Activated CD8-positive, alpha-beta memory T cell treated with anti-CD3 and anti-CD28 coated beads for 4 hours (primary cell): ENCODE measurements around the gene NHP2.
"Not testable (repeated sequence)": the region's sequence is repeated elsewhere in the genome, so short reads cannot be mapped to it uniquely, and the experiment has no call there.

Source experiments
- DNase-seq, 2 donors: peaks; one replicate each; pipeline ENCODE4 v3.0.0-alpha.2; 2020; ENCODE audit warnings: low read depth in 2 of 2

Gene NHP2

GRCh38 chr5:178130576-178131445 lies 22.9 kb downstream of the NHP2 start, which contains the start of gene RMND5B:
Gene RMND5B (plus strand): TSS chr5:178131014. CDS start chr5:178138120, 7,106 bp downstream.
- peak; percentile 56 to 60 for DNase-seq

GRCh38 chr5:178130234-178130575 lies 23.5 kb downstream of the NHP2 start:
- not testable (repeated sequence) for DNase-seq

- no peak for DNase-seq
Observed at GRCh38 chr5:178129296-178129695, 24.4 kb downstream of the NHP2 start.

- not testable (repeated sequence) for DNase-seq
Observed at GRCh38 chr5:178127300-178128009, 26.2 kb downstream of the NHP2 start.

GRCh38 chr5:178126556-178126955 lies 27.1 kb downstream of the NHP2 start:
- no peak for DNase-seq

- no peak for DNase-seq
Observed at GRCh38 chr5:178125253-178125906, 28.3 kb downstream of the NHP2 start.

DNA sequence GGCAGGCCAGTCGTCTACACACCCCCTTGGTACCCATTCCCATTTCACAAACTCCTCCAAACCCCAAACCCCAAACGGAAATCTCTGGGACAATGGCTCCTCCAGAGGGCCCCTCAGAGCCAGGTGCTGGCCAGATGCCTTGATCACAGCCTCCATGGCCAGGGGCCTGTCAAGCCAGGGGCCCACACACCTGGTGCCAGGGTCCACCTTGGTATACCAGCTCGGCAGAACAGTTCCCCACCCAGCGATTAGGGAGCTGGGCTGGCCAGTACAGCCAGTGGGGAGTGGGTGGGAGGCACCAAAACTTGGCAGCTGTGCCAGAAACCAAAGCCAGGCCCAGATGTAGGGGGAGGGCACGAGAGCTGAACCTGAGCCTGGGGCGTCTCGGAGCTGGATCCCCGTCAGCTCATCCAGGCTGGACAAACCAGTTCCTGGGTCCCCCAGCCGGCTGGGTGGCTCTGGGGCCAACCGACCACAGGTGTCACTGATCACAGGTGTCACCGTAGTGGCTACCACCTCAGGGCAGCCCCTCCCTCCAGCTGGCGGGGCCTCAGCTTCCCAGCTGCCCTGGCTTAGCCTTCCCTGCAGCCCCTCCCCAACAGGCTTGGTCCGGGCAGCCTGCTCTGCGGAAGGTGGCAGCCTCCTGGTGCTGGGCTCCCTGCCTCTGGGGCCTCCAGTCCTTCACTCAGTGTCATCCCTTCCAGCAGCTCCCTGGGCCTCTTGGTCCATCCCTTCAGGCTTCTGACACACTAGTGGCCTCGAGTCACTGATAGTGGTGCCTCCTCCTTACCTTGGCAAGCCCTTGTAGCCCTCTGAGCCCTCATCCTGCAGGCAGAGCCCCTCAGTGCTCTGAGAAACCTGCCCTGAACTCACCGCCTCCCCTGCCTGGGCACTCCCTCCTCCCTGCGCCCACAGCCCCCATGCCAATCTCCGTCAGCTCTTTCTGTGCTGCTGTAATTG lies 29.4 kb downstream of the NHP2 start:
- no peak for DNase-seq

GRCh38 chr5:178123094-178123965 lies 30.4 kb downstream of the NHP2 start:
- no peak for DNase-seq

GRCh38 chr5:178122346-178122745 lies 31.3 kb downstream of the NHP2 start:
- no peak for DNase-seq

GRCh38 chr5:178121391-178122276 lies 32.1 kb downstream of the NHP2 start:
- DNase-seq: no peak

DNA sequence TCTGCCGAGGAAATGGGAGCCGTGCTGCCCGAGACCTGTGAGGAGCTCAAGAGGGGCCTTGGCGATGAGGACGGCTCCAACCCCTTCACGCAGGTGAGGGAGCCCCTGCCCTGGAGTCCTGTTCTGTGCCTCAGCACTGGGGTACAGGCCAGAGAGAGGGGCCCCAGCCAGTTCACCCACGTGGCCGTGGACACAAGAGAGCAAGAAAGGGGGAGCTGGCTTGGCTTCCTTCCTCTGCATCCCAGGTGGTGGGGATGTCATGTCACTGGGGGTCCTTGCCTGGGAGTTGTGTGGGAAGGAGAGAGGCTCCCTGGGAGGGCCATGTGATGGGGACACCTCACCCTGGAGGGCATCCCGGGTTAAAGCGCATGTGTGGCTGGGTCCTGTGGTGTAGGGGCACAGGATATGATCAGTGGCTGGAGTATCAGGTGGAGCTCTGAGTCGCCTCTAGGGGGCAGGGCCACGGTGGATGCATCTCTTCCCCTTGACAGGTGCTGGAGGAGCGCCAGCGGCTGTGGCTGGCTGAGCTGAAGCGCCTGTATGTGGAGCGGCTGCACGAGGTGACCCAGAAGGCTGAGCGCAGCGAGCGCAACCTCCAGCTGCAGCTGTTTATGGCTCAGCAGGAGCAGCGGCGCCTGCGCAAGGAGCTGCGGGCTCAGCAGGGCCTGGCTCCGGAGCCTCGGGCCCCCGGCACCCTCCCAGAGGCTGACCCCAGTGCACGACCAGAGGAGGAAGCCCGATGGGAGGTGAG lies 32.9 kb downstream of the NHP2 start:
- DNase-seq: peak; percentile 43 to 44

GRCh38 chr5:178119915-178120606 lies 33.6 kb downstream of the NHP2 start:
- no peak for DNase-seq

GRCh38 chr5:178117923-178118701 lies 35.6 kb downstream of the NHP2 start:
- no peak for DNase-seq

DNA sequence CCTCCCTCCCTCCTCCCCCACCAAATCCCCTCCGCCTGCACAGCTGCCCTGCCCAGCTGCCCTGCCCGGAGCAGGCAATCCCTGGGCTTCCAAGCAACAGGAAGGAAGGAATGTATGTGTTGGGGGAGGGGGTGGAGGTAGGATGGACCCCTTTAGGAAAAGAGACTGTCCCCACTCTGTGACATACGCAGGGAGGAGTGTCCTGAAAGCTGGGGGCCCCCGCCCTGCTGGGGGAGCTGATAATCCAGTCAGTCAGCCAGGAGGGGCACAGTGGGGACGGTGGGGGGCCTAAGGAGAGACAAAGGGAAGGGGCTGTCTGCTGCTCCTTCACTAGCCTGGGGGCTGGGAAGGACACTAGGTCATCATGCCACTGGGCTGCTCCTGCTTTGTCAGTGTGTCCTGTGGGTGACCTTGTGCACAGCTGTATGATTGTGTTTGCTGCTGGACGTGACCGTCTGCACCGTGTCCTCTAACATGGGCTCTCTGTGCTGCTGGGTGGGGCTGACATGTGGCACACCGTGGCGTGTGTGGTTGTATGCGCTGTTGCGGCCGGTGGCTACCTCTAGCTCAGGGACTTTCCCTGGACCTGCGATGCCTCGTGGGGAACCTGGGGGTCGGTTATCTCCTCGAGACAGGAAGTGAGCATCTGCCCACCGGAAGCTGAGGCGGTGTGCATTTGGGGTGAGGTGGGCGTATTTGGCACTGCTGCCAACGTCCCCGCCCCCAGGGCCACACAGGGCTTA lies 37.4 kb downstream of the NHP2 start:
- peak; percentile 73 to 80 for DNase-seq

DNA sequence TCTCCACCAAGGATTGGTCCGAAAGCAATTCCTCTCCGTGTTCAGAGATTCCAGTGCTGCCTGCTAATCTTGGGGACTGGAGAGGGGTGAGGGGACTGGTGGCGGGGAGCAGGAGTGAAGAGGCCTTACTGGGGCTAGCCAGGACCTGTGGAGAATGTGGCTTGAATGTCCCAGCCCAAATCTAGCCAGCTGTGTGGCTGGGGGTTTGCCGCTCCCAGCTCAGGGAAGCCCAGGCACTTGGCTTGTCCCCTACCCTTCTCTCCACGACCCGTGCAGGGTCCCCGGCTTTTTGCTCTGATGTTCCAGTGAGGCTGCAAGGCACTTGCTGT lies 37.9 kb downstream of the NHP2 start:
- no peak for DNase-seq

DNA sequence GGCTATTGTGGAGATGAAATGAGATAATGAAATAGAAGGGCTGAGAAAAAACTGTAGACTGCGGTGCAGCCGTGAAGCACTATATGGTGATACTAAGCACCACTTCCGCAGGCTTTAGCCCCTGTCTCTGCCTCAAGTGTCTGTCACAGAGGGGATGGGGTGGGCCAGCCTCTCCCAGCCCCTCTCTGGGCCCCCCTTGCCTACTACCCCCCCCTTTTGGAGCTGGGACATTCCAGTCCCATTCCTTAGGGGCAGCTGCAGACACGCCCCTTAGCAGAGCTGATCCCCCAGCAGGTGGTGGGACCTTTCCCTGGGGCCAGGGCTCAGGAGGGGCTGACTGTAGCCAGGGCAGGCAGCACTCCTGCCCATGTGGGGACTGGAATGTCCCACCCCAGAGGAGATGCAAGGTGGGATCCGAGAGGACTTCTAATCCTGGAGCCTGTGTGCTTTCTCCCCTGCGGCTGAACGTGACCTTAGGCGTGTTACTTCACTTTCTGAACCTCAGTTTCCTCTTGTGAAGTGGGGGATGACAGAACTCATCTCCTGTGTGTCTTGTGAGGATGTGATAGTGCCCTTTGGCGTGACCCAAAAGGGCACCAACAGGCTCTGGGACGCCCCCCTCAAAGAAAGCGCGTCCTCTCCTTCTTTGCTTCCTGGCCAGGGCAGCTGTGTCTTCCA lies 38.4 kb downstream of the NHP2 start:
- DNase-seq: no peak
